GM06990 (cell line): ENCODE results near the gene TRIM40.

Experiments used
- DNase-seq: peaks from one replicate; pipeline ENCODE4 v3.0.0-alpha.2; 2011; ENCODE audit not compliant: insufficient read length; ENCODE audit errors: extremely low read depth
- H3K27me3 ChIP-seq: replicated peaks from 2 replicates; pipeline ENCODE4 v1.6.0; 2011; ENCODE audit warnings: low read length; ENCODE audit not compliant: control insufficient read depth, insufficient read depth
- H3K36me3 ChIP-seq: 2 replicates; pipeline ENCODE4 v1.5.1; 2011; ENCODE audit warnings: low read length; ENCODE audit not compliant: control insufficient read depth, insufficient read depth
- H3K4me3 ChIP-seq: replicated peaks from 2 replicates; pipeline ENCODE4 v1.5.1; 2011; ENCODE audit warnings: low read depth, mild to moderate bottlenecking, control low read depth, low read length
- CTCF ChIP-seq: IDR thresholded peaks from 2 replicates; pipeline ENCODE4 v1.5.1; 2011; ENCODE audit warnings: low read length, control low read depth, mild to moderate bottlenecking, inconsistent platforms; ENCODE audit not compliant: insufficient read depth, poor library complexity, severe bottlenecking

The TRIM40 gene

GRCh38 chr6:30121446-30122366 lies 14.2 kb upstream of the TRIM40 start:
- Histone ChIP-seq H3K4me3 (no peak overlapping the region), H3K36me3 (no peaks in the 10 kb centered on the region), H3K27me3 (no peaks in the 10 kb centered on the region; the same call in none of the 2 replicates)
- TF ChIP-seq CTCF: no peak
- DNase-seq: no peak

- no peak for TF ChIP-seq CTCF
- no peaks in the 10 kb centered on the region; the same call in none of the 2 replicates for H3K27me3 ChIP-seq
- H3K36me3 ChIP-seq: no peaks in the 10 kb centered on the region
- no peak for DNase-seq
- H3K4me3 ChIP-seq: no peak overlapping the region
These were observed 13.4 kb upstream of the TRIM40 start for GRCh38 chr6:30122515-30122914.

- Histone ChIP-seq H3K4me3 (no peak overlapping the region), H3K36me3 (no peaks in the 10 kb centered on the region), H3K27me3 (no peaks in the 10 kb centered on the region; the same call in 1 of the 2 replicates)
- no peak for DNase-seq
- no peak for TF ChIP-seq CTCF
These were observed 8.5 kb upstream of the TRIM40 start for GRCh38 chr6:30127238-30128093.

GRCh38 chr6:30129265-30130178 lies 6.4 kb upstream of the TRIM40 start:
- TF ChIP-seq CTCF: no peak
- no peak for DNase-seq
- H3K36me3 ChIP-seq: no peaks in the 10 kb centered on the region
- no peaks in the 10 kb centered on the region; the same call in 1 of the 2 replicates for H3K27me3 ChIP-seq
- H3K4me3 ChIP-seq: no peak overlapping the region

- DNase-seq: no peak
- Histone ChIP-seq H3K4me3 (no peak overlapping the region), H3K27me3 (no peaks in the 10 kb centered on the region; the same call in 1 of the 2 replicates), H3K36me3 (no peaks in the 10 kb centered on the region)
- no peak for TF ChIP-seq CTCF
These were observed 5.7 kb upstream of the TRIM40 start for GRCh38 chr6:30130179-30130679.
